ENCODE data around the gene IL10RA.

DNA sequence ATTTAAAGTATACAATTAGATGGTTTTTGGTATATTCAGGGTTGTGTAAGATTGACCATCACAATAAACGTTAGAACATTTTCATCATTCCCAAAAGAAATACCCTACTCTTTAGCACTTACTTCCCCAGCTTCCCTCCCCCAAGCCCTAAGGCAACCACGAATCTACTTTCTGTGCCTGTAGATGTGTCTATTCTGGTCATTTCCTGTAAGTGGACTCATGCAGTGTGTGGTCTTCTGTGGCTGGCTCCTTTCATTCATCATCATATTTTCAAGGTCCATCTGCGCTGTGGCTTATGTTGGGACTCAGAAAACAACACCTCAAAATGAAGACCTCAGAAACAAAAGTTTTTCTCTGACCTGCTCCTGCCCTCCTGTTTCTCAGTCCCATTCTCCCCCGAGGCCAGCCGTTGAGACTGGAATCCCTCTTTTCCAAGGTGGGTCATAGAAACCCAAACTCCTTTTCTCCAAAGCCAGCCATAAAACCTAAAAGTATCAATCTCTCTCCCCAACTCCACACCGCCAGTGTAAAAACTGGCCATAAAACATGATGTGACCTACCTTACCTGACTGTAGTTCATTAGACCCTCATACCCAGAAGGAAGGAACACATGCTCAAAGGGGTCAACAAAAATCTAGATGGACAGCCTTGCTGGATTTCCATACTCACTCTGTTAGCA, 44.1 kb upstream of the IL10RA start:
- TF ChIP-seq, protein P1, sequence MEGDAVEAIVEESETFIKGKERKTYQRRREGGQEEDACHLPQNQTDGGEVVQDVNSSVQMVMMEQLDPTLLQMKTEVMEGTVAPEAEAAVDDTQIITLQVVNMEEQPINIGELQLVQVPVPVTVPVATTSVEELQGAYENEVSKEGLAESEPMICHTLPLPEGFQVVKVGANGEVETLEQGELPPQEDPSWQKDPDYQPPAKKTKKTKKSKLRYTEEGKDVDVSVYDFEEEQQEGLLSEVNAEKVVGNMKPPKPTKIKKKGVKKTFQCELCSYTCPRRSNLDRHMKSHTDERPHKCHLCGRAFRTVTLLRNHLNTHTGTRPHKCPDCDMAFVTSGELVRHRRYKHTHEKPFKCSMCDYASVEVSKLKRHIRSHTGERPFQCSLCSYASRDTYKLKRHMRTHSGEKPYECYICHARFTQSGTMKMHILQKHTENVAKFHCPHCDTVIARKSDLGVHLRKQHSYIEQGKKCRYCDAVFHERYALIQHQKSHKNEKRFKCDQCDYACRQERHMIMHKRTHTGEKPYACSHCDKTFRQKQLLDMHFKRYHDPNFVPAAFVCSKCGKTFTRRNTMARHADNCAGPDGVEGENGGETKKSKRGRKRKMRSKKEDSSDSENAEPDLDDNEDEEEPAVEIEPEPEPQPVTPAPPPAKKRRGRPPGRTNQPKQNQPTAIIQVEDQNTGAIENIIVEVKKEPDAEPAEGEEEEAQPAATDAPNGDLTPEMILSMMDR (IDR thresholded peaks at IDR 0.05) = no peak
- TF ChIP-seq POLR2A (IDR thresholded peaks at IDR 0.05) = no peak
